Kidney epithelial cell (primary cell): ENCODE data around the gene TLE6. TPM values are rescaled to one million over a fixed set of nuclear protein-coding genes. Genes with fewer than 3 reads are reported as not detected.

Experiments
- DNase-seq: peaks from one replicate; pipeline ENCODE4 v3.0.0-alpha.2; 2010; ENCODE audit warnings: low read depth
- H3K27me3 ChIP-seq: 2 replicates; pipeline ENCODE4 v1.6.0; 2011; ENCODE audit warnings: low read length; ENCODE audit not compliant: control insufficient read depth, insufficient read depth
- H3K36me3 ChIP-seq: 2 replicates; pipeline ENCODE4 v1.5.1; 2011; ENCODE audit warnings: low read length; ENCODE audit not compliant: control insufficient read depth, insufficient read depth
- H3K4me3 ChIP-seq: 2 replicates; pipeline ENCODE4 v1.5.1; 2011; ENCODE audit warnings: low read depth, mild to moderate bottlenecking, control low read depth, low read length
- CTCF ChIP-seq: IDR thresholded peaks from 2 replicates; pipeline ENCODE4 v1.5.1; 2011; ENCODE audit warnings: mild to moderate bottlenecking, moderate library complexity, low read length, control low read depth, inconsistent platforms; ENCODE audit not compliant: insufficient read depth, poor library complexity, severe bottlenecking
- total RNA-seq: library from RNA; depleted of rRNA; stranded (reverse); fragments of >200 nt; gene quantifications from 2 replicates; pipeline ENCODE4 v1.2.3, GENCODE V29; 2015

The TLE6 gene
- total RNA-seq, 1 donor from 2014 or later: 0.50 TPM

- Histone ChIP-seq H3K27me3 (peaks cover 3% of the 10 kb centered on the region), H3K4me3 (no peak overlapping the region), H3K36me3 (no peaks in the 10 kb centered on the region)
- no peak for TF ChIP-seq CTCF
- DNase-seq: no peak
These were observed 21.3 kb downstream of the TLE6 start for GRCh38 chr19:2998642-2999041.

- H3K36me3 ChIP-seq: no peaks in the 10 kb centered on the region
- H3K4me3 ChIP-seq: no peak overlapping the region
- TF ChIP-seq CTCF: no peak
- H3K27me3 ChIP-seq: peaks cover 16% of the 10 kb centered on the region
- no peak for DNase-seq
These were observed 24.0 kb downstream of the TLE6 start for GRCh38 chr19:3001235-3001800.

GRCh38 chr19:3003046-3003445 lies 25.7 kb downstream of the TLE6 start:
- Histone ChIP-seq H3K27me3 (peaks cover 17% of the 10 kb centered on the region), H3K36me3 (no peaks in the 10 kb centered on the region), H3K4me3 (no peak overlapping the region)
- DNase-seq: no peak
- no peak for TF ChIP-seq CTCF

- Histone ChIP-seq H3K27me3 (peaks cover 17% of the 10 kb centered on the region), H3K36me3 (no peaks in the 10 kb centered on the region), H3K4me3 (no peak overlapping the region)
- no peak for TF ChIP-seq CTCF
- DNase-seq: no peak
These were observed 27.2 kb downstream of the TLE6 start for GRCh38 chr19:3004522-3004921.

GRCh38 chr19:3005345-3005744 lies 28.0 kb downstream of the TLE6 start:
- Histone ChIP-seq H3K36me3 (no peaks in the 10 kb centered on the region), H3K27me3 (peaks cover 17% of the 10 kb centered on the region), H3K4me3 (no peak overlapping the region)
- no peak for TF ChIP-seq CTCF
- no peak for DNase-seq

GRCh38 chr19:3006075-3006767 lies 28.9 kb downstream of the TLE6 start:
- Histone ChIP-seq H3K36me3 (no peaks in the 10 kb centered on the region), H3K4me3 (no peak overlapping the region), H3K27me3 (peaks cover 17% of the 10 kb centered on the region)
- no peak for DNase-seq
- TF ChIP-seq CTCF: no peak
